GM19043 (cell line): Measurements from ENCODE around the gene MTHFD1L.
"Not testable (repeated sequence)": the region's sequence is repeated elsewhere in the genome, so short reads cannot be mapped to it uniquely, and the experiment has no call there.

Source experiments
- ATAC-seq: cut with Tn5 transposase; IDR thresholded peaks from one replicate; pipeline ENCODE4 v1.9.1; 2021; ENCODE audit warnings: low read depth; ENCODE audit not compliant: unreplicated experiment

MTHFD1L gene

DNA sequence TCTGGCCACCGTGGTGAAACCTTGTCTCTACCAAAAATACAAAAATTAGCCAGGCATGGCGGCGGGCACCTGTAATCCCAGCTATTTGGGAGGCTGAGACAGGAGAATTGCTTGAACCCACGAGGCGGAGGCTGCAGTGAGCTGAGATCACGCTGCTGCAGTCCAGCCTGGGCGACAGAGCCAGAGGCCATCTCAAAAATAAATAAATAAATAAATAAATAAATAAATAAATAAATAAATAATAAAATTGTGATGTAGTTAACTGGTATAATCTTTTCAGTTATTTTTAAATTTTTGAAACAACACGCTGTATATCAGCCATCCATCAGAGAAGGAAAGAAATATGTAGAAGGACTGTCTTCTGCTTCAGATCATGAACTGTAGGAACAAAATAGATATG, 221.6 kb downstream of the MTHFD1L start:
- not testable (repeated sequence) for ATAC-seq

DNA sequence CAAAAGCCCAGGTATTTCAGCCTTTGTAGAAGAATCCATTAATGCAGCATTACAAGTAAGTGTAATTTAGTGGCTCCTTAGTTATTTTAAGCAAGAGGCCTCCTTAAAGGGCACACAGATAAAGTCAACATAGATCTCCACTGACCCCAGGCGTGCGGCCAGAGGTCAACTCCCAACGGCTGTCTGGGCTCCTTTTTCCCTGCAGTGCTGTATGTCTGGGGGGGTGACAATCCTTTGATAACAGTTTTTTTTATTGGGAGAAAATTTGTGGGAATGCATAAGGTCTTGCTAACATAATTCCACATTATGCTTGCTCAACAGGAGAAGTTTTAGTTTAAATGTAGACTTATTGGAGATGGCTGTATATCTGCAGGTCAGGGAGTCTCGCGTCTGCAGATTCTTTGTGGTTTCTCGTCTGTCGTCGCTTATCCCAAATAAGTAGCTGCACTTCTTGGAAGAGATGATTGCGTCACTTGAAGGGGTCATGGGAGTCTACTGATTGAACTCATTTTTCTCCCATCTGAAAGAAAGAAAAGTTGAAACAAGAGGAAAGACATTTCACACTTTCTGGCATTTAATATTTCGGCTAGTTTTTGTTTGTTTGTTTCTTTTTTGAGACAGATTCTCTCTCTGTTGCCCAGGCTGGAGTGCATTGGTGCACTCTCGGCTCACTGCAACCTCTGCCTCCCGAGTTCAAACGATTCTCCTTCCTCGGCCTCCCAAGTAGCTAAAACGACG, 222.5 kb downstream of the MTHFD1L start:
- no peak for ATAC-seq

DNA sequence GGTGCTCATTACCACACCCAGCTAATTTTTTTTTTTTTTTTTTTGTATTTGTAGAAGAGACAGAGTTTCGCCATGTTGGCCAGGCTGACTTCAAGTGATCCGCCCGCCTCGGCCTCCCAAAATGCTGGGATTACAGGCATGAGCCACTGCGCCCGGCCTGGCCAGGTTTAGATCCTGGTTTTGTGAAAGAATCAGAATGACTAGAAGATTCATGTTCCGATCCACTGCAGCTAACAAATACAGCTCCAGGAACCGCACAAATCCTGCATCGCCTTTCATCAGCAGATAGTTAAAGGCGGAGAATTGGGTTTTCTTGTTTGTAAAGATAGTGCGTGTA, 223.1 kb downstream of the MTHFD1L start:
- ATAC-seq: no peak

DNA sequence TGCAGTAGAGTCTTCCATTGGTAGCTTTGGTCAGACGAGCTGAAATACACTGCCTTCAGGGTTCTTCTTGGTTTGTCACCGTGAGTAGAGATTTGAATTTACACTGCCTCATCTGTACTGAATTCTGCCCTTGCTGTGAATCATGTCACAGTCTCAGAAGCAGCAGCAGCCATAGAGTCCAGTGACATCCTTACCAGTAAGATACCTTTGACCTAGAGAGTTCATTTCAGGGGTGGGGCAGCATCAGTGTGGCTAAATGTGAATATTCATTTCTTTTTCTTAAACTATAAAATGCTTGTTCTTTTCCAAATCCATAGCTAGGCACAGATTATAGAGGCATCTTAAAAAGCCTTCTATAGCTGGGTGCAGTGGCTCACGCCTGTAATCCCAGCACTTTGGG, 223.5 kb downstream of the MTHFD1L start:
- no peak for ATAC-seq

- ATAC-seq: no peak
These were observed 224.5 kb downstream of the MTHFD1L start for GRCh38 chr6:151089978-151090377.

DNA sequence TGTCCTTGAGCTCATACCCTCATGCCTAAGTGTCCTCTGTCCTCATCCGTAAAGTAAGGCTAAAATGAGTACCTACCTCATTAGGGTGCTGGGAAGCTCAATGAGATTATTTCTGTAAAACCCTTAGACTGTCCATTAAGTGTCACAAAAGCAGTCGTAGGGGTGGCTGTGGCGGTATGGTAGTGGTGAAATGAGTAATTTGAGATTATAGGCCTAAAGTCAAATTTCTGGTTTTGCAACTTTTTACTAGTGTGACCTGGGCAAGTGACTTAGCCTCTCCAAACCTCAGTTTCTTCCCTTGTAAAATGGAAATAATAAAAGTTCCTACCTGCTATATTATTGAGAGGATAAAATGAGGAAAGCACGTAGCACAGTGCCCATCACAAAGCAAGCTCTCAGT, 226.1 kb downstream of the MTHFD1L start:
- ATAC-seq: no peak

- ATAC-seq: no peak
These were observed 227.1 kb downstream of the MTHFD1L start for GRCh38 chr6:151092591-151092990.

GRCh38 chr6:151093706-151094105, 228.2 kb downstream of the MTHFD1L start:
- ATAC-seq: no peak

- no peak for ATAC-seq
These were observed 230.2 kb downstream of the MTHFD1L start for GRCh38 chr6:151095538-151096254.

DNA sequence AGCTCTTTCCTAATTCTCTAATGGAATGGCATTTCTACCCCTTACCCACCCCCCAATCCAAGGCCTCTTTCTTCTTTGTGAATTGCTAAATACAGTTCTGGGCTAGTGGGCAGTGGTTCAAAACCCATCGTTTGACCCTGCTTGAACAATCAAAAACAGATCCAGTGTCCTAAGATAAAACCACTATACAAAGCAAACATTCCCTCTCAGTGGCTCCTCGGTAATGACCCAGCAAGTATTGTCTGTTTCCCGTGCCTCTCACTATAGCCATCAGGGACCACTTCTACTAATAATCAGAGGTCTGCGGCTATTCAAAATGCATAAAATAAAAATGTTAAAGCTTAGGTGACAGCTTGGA, 230.7 kb downstream of the MTHFD1L start:
- no peak for ATAC-seq

- ATAC-seq: no peak
These were observed 231.4 kb downstream of the MTHFD1L start for GRCh38 chr6:151096691-151097606.

DNA sequence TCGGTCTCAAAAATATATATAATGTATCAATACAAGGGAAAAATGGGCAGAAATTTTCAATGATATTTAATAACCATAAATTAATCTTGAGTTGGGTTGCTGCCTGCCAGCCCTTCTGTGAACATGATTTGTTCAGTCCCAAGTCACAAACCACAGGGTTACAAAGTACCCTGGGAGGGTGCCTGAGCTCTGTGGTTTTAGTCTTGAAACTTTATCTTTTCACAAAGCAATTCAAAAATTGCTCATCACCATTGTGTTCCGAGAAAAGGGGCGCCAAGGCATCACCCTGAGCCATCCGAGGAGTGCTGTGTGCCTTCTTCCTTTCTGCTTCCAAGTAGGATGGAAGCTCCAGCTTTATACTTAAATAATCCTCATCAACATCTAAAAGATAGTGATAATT, 232.7 kb downstream of the MTHFD1L start:
- ATAC-seq: no peak

- no peak for ATAC-seq
These were observed 234.8 kb downstream of the MTHFD1L start for GRCh38 chr6:151100326-151100725.

GRCh38 chr6:151101161-151101815, 235.8 kb downstream of the MTHFD1L start:
- ATAC-seq: no peak

- ATAC-seq: no peak
These were observed 236.6 kb downstream of the MTHFD1L start for GRCh38 chr6:151101816-151102694.

- ATAC-seq: no peak
These were observed 237.8 kb downstream of the MTHFD1L start for GRCh38 chr6:151103266-151103665.

GRCh38 chr6:151107897-151108427, 242.5 kb downstream of the MTHFD1L start:
- ATAC-seq: no peak

DNA sequence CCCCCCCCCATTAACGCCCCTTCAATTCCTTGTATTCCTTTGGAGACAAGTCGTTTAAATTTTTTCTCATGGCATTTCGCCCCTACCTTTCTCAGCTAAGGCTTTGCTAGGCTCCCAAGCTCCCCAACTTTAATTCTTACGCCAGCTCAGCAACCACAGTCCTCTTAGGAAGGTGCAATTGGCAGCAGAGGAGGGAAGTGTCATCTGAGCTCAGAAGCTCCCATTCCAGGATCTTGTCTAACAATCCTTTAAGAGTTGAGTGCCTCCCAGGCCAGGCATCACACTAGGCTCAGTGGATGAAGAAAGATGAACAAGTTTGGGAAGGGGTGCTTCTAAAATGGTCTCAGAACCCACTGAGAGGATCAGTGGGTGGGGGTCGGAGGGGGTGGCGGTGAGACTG, 243.0 kb downstream of the MTHFD1L start:
- ATAC-seq: no peak

- no peak for ATAC-seq
These were observed 243.9 kb downstream of the MTHFD1L start for GRCh38 chr6:151109361-151109760.
